DLD1 (cell line): ENCODE measurements around the gene MTREX.

Source experiments
- in situ Hi-C: cut with HindIII; loops from 2 replicates; pipeline ENCODE4 v1.10.0; 2017; ENCODE audit warnings: low sequenced_read_pairs

MTREX gene

GRCh38 chr5:55467862-55468551 is 160.2 kb downstream of the MTREX start:
- in situ Hi-C loops = no loop called here

GRCh38 chr5:55469839-55470238 is 162.1 kb downstream of the MTREX start:
- in situ Hi-C loops = no loop called here

GRCh38 chr5:55470282-55470681 is 162.5 kb downstream of the MTREX start:
- in situ Hi-C loops = no loop called here

- in situ Hi-C loops = no loop called here
Observed at GRCh38 chr5:55471468-55471867, 163.7 kb downstream of the MTREX start.

GRCh38 chr5:55472642-55473041 is 164.9 kb downstream of the MTREX start:
- in situ Hi-C loops = no loop called here
